Tibial artery (tissue), 4 donors: ENCODE measurements around the gene SCAPER.
"Not testable (repeated sequence)": the region's sequence is repeated elsewhere in the genome, so short reads cannot be mapped to it uniquely, and the experiment has no call there.

ENCODE experiments used
- DNase-seq, 2 donors: peaks; one replicate each; pipeline ENCODE4 v3.0.0-alpha.2; 2019
- H3K27ac ChIP-seq, 2 donors: fragments of 200-600 bp; sonication (generic) in 1 of 2; 1 replicate in 1 of 2; 2 replicates in 1 of 2; pipeline ENCODE4 v1.5.1; 2018 to 2019; ENCODE audit warnings: mild to moderate bottlenecking in 1 of 2
- H3K27me3 ChIP-seq, 2 donors: fragments of 200-600 bp; sonication (generic) in 1 of 2; one replicate each; pipeline versions ENCODE4 v1.5.1 to v1.6.0; 2016 to 2019
- H3K36me3 ChIP-seq, 3 donors: fragments of 200-600 bp; sonication (generic) in 2 of 3; one replicate each; pipeline ENCODE4 v1.5.1; 2016 to 2019; ENCODE audit warnings: mild to moderate bottlenecking in 2 of 3
- H3K4me1 ChIP-seq, 4 donors: fragments of 200-600 bp; sonication (generic) in 2 of 4; 1 replicate in 3 of 4; 2 replicates in 1 of 4; pipeline ENCODE4 v1.5.1; 2016 to 2019
- H3K4me3 ChIP-seq, 2 donors: fragments of 200-600 bp; sonication (generic) in 1 of 2; 1 replicate in 1 of 2; 2 replicates in 1 of 2; pipeline ENCODE4 v1.5.1; 2018 to 2019; ENCODE audit warnings: mild to moderate bottlenecking in 2 of 2
- H3K9me3 ChIP-seq, 3 donors: fragments of 200-600 bp; sonication (generic) in 1 of 3; one replicate each; pipeline ENCODE4 v1.5.1; 2016 to 2019
- CTCF ChIP-seq, 2 experiments: fragments of 200-600 bp in 1 of 2; fragments of 450-650 bp in 1 of 2; IDR thresholded peaks; one replicate each; pipeline ENCODE4 v1.5.1; 2017 to 2019; ENCODE audit warnings: antibody characterized with exemption in 2 of 2, mild to moderate bottlenecking in 1 of 2, moderate library complexity in 1 of 2
- intact Hi-C: fragments of 100-400 bp; cut with DNase I; formaldehyde crosslinking; loops from one replicate; pipeline ENCODE4 v1.15.0; 2023; ENCODE audit warnings: low total_unique reads

SCAPER gene

GRCh38 chr15:76829939-76830338 lies 75.2 kb downstream of the SCAPER start:
- H3K36me3 ChIP-seq: peaks cover 0 to 10% (median 0%) of the 10 kb centered on the region in 3 donors

GRCh38 chr15:76823890-76824289 lies 81.2 kb downstream of the SCAPER start:
- H3K36me3 ChIP-seq: peaks cover 0 to 6% (median 0%) of the 10 kb centered on the region in 3 donors
- H3K4me3 ChIP-seq: no peak overlapping the region
- H3K27ac ChIP-seq: no peak overlapping the region
- peaks cover 0 to 3% (median under 1%) of the 10 kb centered on the region in 3 donors for H3K9me3 ChIP-seq
- no peaks in the 10 kb centered on the region for H3K27me3 ChIP-seq
- no peaks in the 10 kb centered on the region for H3K4me1 ChIP-seq
- TF ChIP-seq CTCF (IDR thresholded peaks at IDR 0.05): no peak
- intact Hi-C loops: no loop called here
- no peak for DNase-seq

More at GRCh38 chr15:76829939-76830338, 75.2 kb downstream of the SCAPER start:
- H3K27ac ChIP-seq: no peak overlapping the region
- no peak overlapping the region for H3K4me3 ChIP-seq
- H3K4me1 ChIP-seq: no peaks in the 10 kb centered on the region
- no peaks in the 10 kb centered on the region for H3K27me3 ChIP-seq
- no peaks in the 10 kb centered on the region for H3K9me3 ChIP-seq
- TF ChIP-seq CTCF (IDR thresholded peaks at IDR 0.05): no peak
- intact Hi-C loops: no loop called here
- no peak for DNase-seq

- no peak for DNase-seq
- Histone ChIP-seq H3K27ac (no peak overlapping the region), H3K4me1 (no peaks in the 10 kb centered on the region), H3K9me3 (peaks cover 0 to 8% (median 5%) of the 10 kb centered on the region in 3 donors), H3K36me3 (peaks cover 0 to 11% (median 0%) of the 10 kb centered on the region in 3 donors), H3K4me3 (no peak overlapping the region), H3K27me3 (no peaks in the 10 kb centered on the region)
- no peak for TF ChIP-seq CTCF (IDR thresholded peaks at IDR 0.05)
- intact Hi-C loops: no loop called here
These were observed 81.8 kb downstream of the SCAPER start for GRCh38 chr15:76823303-76823702.

GRCh38 chr15:76818926-76819325 lies 86.2 kb downstream of the SCAPER start:
- intact Hi-C loops, H3K4me3 ChIP-seq, H3K4me1 ChIP-seq, H3K27ac ChIP-seq, H3K27me3 ChIP-seq, DNase-seq, H3K9me3 ChIP-seq: not testable (repeated sequence)
- H3K36me3 ChIP-seq: peaks cover 0 to 11% (median 0%) of the 10 kb centered on the region in 3 donors

- intact Hi-C loops: no loop called here
- Histone ChIP-seq H3K27me3 (no peaks in the 10 kb centered on the region), H3K27ac (no peak overlapping the region), H3K36me3 (peaks cover 0 to 11% (median 0%) of the 10 kb centered on the region in 3 donors), H3K4me1 (no peaks in the 10 kb centered on the region), H3K9me3 (peaks cover 0 to 8% (median 5%) of the 10 kb centered on the region in 3 donors), H3K4me3 (no peak overlapping the region)
- TF ChIP-seq CTCF (IDR thresholded peaks at IDR 0.05): no peak
- DNase-seq: no peak
These were observed 89.7 kb downstream of the SCAPER start for GRCh38 chr15:76815421-76815820.

GRCh38 chr15:76812381-76812780 lies 92.8 kb downstream of the SCAPER start:
- no peak for DNase-seq
- Histone ChIP-seq H3K27me3 (no peaks in the 10 kb centered on the region), H3K27ac (no peak overlapping the region), H3K9me3 (no peaks in the 10 kb centered on the region), H3K4me1 (no peaks in the 10 kb centered on the region), H3K4me3 (no peak overlapping the region), H3K36me3 (no peaks in the 10 kb centered on the region)
- no peak for TF ChIP-seq CTCF (IDR thresholded peaks at IDR 0.05)
- intact Hi-C loops: no loop called here
